PC-9 (cell line): Measurements from ENCODE around the gene MYBPH. TPM values are rescaled to one million over a fixed set of nuclear protein-coding genes. Genes with fewer than 3 reads are reported as not detected.

Experiments used
- BruUV-seq: library from RNA; stranded (reverse); fragments of 400-500 nt; replicated peaks from 2 replicates; lab custom pipeline; 2021; lab: Mats Ljungman, UMichigan
- CTCF ChIA-PET: fragments of 300-600 bp; sonication (Branson Sonifier 250); formaldehyde crosslinking; loops from one replicate; lab custom pipeline; 2022; ENCODE audit warnings: antibody characterized with exemption; lab: Charles Lee
- POLR2A ChIA-PET: fragments of 300-600 bp; sonication (Branson Sonifier 250); formaldehyde crosslinking; loops from one replicate; lab custom pipeline; 2022; ENCODE audit warnings: antibody characterized with exemption; ENCODE audit not compliant: unreplicated experiment; lab: Charles Lee
- DNase-seq, 2 experiments: peaks; one replicate each; pipeline versions ENCODE4 v3.0.0 to v3.0.0-alpha.2; 2015 to 2022; ENCODE audit warnings: mixed read lengths in 1 of 2
- H2AFZ ChIP-seq: fragments of 200-600 bp; sonication (generic); 2 replicates; pipeline ENCODE4 v1.8.1; 2017; ENCODE audit warnings: antibody characterized with exemption
- H3F3A ChIP-seq: fragments of 200-600 bp; sonication (generic); 2 replicates; pipeline ENCODE4 v1.8.1; 2017; ENCODE audit warnings: antibody characterized with exemption, mild to moderate bottlenecking, low read depth; ENCODE audit not compliant: insufficient read depth
- H3K27ac ChIP-seq: fragments of 200-600 bp; sonication (generic); 2 replicates; pipeline ENCODE4 v1.6.1; 2016; ENCODE audit warnings: mixed run types
- H3K27me3 ChIP-seq: fragments of 200-600 bp; sonication (generic); 2 replicates; pipeline ENCODE4 v1.6.1; 2016; ENCODE audit warnings: low read depth, mixed run types; ENCODE audit not compliant: insufficient read depth
- H3K36me3 ChIP-seq: fragments of 200-600 bp; sonication (generic); 2 replicates; pipeline ENCODE4 v1.6.1; 2016; ENCODE audit warnings: low read depth, mixed run types
- H3K4me1 ChIP-seq: fragments of 200-600 bp; sonication (generic); replicated peaks from 2 replicates; pipeline ENCODE4 v1.6.1; 2016; ENCODE audit warnings: mixed run types; ENCODE audit not compliant: insufficient read depth
- H3K4me2 ChIP-seq: fragments of 200-600 bp; sonication (generic); 2 replicates; pipeline ENCODE4 v1.6.1; 2017; ENCODE audit warnings: mixed run types
- H3K4me3 ChIP-seq: fragments of 200-600 bp; sonication (generic); 2 replicates; pipeline ENCODE4 v1.6.1; 2016; ENCODE audit warnings: mixed run types
- H3K79me2 ChIP-seq: fragments of 200-600 bp; sonication (generic); 2 replicates; pipeline ENCODE4 v1.6.1; 2017; ENCODE audit warnings: low read depth, mixed run types
- H3K9me2 ChIP-seq: fragments of 200-600 bp; sonication (generic); 2 replicates; pipeline ENCODE4 v1.8.1; 2017; ENCODE audit warnings: mild to moderate bottlenecking; ENCODE audit not compliant: insufficient read depth
- H3K9me3 ChIP-seq: fragments of 200-600 bp; sonication (generic); 2 replicates; pipeline ENCODE4 v1.8.1; 2016; ENCODE audit warnings: low read depth; ENCODE audit not compliant: insufficient read depth
- H4K20me1 ChIP-seq: fragments of 200-600 bp; sonication (generic); 2 replicates; pipeline ENCODE4 v1.8.1; 2017; ENCODE audit not compliant: insufficient read depth
- EZH2 ChIP-seq: fragments of 200-600 bp; sonication (generic); IDR thresholded peaks from 2 replicates; pipeline ENCODE4 v1.8.0; 2017; ENCODE audit warnings: antibody characterized with exemption, low read depth
- intact Hi-C: fragments of 100-400 bp; cut with micrococcal nuclease; formaldehyde crosslinking; loops from one replicate; pipeline ENCODE4 v1.10.0; 2022; ENCODE audit not compliant: unreplicated experiment
- total RNA-seq: library from RNA; stranded (reverse); gene quantifications from 2 replicates; pipeline ENCODE4 v1.2.3, GENCODE V29; 2021
- TF ChIP-seq, protein P1 (sequence below): fragments of 200-600 bp; sonication (generic); conservative IDR thresholded peaks from 2 replicates; pipeline ENCODE4 v1.6.1; 2017; ENCODE audit warnings: mixed run types, antibody characterized with exemption, mild to moderate bottlenecking, moderate library complexity

MYBPH gene
- total RNA-seq, 1 experiment from 2014 or later = not detected

DNA sequence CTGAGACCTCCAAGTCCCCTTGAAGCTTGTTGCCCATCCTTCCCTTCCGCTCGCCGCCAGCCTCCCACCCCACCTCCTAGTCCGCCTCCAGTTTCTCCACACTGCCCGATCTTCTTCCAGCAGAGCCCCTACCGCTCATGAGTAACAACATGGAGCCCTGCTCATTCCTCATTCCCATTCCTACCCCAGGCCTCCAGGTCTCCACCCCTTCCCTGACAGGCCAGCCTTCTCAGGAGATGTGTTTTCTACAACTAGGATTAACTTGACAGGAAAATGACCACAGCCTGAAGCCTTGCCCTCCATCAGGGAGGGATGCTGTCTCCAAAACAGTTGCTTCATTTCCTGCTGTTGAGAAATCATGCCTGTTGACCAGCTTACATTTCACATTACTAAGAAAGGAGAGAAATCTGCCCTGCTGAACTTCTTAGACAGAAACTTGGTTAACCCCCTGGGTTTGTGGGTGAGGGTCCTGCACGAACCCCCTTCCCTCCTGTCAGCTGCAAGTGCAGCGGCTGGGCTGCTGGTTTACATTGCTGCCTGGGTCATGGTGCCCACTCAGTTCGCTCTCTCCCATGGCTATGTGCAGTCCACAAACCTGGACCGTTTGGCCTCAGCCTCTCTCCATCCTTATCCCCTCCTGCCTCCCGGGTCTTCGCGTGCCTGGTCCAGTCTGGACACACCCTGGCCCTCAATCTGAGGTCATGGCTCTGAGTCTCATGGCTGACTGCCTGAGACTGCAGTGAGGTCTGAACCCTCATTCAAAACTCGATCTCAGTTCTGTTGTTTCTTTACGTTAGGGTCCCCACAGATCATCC is 27.0 kb upstream of the MYBPH start:
- intact Hi-C loops = no loop called here
- no peaks in the 10 kb centered on the region for H3K36me3 ChIP-seq
- no peak overlapping the region for H3K4me3 ChIP-seq
- TF ChIP-seq EZH2 = no peak
- TF ChIP-seq, protein P1, sequence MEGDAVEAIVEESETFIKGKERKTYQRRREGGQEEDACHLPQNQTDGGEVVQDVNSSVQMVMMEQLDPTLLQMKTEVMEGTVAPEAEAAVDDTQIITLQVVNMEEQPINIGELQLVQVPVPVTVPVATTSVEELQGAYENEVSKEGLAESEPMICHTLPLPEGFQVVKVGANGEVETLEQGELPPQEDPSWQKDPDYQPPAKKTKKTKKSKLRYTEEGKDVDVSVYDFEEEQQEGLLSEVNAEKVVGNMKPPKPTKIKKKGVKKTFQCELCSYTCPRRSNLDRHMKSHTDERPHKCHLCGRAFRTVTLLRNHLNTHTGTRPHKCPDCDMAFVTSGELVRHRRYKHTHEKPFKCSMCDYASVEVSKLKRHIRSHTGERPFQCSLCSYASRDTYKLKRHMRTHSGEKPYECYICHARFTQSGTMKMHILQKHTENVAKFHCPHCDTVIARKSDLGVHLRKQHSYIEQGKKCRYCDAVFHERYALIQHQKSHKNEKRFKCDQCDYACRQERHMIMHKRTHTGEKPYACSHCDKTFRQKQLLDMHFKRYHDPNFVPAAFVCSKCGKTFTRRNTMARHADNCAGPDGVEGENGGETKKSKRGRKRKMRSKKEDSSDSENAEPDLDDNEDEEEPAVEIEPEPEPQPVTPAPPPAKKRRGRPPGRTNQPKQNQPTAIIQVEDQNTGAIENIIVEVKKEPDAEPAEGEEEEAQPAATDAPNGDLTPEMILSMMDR = no peak
- no peaks in the 10 kb centered on the region for H3K9me3 ChIP-seq
- H3K79me2 ChIP-seq = no peaks in the 10 kb centered on the region
- no peaks in the 10 kb centered on the region for H3K9me2 ChIP-seq
- BruUV-seq = no TSS peak
- H4K20me1 ChIP-seq = no peaks in the 10 kb centered on the region
- DNase-seq = no peak
- ChIA-PET POLR2A (no interaction called here), CTCF (interaction anchor here (0.6 kb wide), 1 partner anchor 404 kb away, joined by 9 read pairs; no protein-coding TSS in a partner anchor)
- H3K4me1 ChIP-seq = 0 out of 2 replicates have a peak, but pooled peaks cover 3% of the 10 kb centered on the region
- H2AFZ ChIP-seq = no peak overlapping the region
- H3K27ac ChIP-seq = no peak overlapping the region
- H3K27me3 ChIP-seq = no peaks in the 10 kb centered on the region
- H3F3A ChIP-seq = no peaks in the 10 kb centered on the region
- H3K4me2 ChIP-seq = no peak overlapping the region

DNA sequence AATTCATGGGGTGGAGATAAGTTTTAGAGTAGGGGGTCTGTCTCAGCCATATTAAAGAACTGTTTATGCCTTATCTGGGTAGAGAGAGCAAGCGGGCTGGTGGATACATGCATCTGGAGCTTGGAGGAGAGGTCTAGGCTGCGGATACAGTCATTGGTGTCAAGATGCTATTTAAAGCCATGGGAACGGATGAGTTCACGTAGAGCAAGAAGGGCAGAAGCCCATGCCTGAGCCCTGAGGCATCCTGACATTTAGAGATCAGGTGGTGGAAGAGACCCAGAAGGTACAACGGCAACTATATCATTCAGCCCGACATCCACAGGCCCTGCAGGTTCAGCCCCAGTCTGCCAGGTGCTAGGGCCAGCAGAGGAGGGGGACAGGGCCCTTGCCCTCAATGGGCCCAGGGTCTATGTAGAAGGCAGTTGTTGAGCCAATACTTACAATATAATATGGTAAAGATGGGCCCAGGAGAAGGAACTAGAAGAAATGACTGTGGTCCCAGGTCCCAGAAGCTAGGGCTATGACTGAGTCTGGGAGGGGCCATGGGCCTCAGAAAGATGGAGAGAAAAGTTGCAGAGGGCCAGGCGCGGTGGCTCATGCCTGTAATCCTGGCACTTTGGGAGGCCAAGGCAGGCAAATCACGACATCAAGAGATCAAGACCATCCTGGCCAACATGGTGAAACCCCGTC is 26.0 kb upstream of the MYBPH start:
- no peaks in the 10 kb centered on the region for H3F3A ChIP-seq
- no peak overlapping the region for H3K4me2 ChIP-seq
- H4K20me1 ChIP-seq = no peaks in the 10 kb centered on the region
- ChIA-PET CTCF (no interaction called here), POLR2A (interaction anchor here (0.6 kb wide), 1 partner anchor 58 kb away, joined by 4 read pairs; no protein-coding TSS in a partner anchor)
- H3K79me2 ChIP-seq = no peaks in the 10 kb centered on the region
- H3K9me2 ChIP-seq = no peaks in the 10 kb centered on the region
- H2AFZ ChIP-seq = no peak overlapping the region
- H3K4me1 ChIP-seq = 0 out of 2 replicates have a peak, but pooled peaks cover 3% of the 10 kb centered on the region
- TF ChIP-seq EZH2 = no peak
- TF ChIP-seq, protein P1 = no peak
- H3K9me3 ChIP-seq = no peaks in the 10 kb centered on the region
- no peaks in the 10 kb centered on the region for H3K27me3 ChIP-seq
- DNase-seq = no peak
- H3K4me3 ChIP-seq = no peak overlapping the region
- intact Hi-C loops = no loop called here
- no peak overlapping the region for H3K27ac ChIP-seq
- no TSS peak for BruUV-seq
- no peaks in the 10 kb centered on the region for H3K36me3 ChIP-seq

DNA sequence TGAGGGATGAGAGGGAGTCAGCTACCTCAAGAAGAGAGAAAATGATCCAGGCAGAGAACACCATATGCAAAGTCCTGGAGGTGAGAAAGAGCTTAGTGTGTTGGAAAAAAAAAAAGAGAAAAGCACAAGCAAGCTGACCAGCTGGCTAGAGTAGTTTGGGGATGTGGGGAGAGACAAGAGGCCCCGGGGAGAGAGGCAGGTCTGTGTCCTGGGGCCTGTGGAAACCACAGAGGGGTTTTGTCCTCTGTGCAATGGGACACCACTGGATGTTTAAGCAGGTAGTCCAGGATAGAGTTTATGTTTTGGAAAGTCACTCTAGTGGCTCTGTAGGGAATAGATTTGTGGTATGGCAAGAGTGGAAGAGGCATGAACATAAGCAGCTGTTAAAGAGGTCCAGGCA is 25.3 kb upstream of the MYBPH start:
- Histone ChIP-seq H4K20me1 (no peaks in the 10 kb centered on the region), H3K9me3 (no peaks in the 10 kb centered on the region), H3K27ac (no peak overlapping the region), H3K4me2 (no peak overlapping the region), H3K27me3 (no peaks in the 10 kb centered on the region), H3K4me3 (no peak overlapping the region), H3K36me3 (no peaks in the 10 kb centered on the region), H3K4me1 (0 out of 2 replicates have a peak, but pooled peaks cover 3% of the 10 kb centered on the region), H3K9me2 (no peaks in the 10 kb centered on the region), H3K79me2 (no peaks in the 10 kb centered on the region), H2AFZ (no peak overlapping the region), H3F3A (no peaks in the 10 kb centered on the region)
- no peak for TF ChIP-seq EZH2
- TF ChIP-seq, protein P1 = no peak
- POLR2A ChIA-PET = interaction anchor here (0.6 kb wide), 1 partner anchor 59 kb away, joined by 4 read pairs; no protein-coding TSS in a partner anchor
- DNase-seq = no peak
- CTCF ChIA-PET = interaction anchor here (0.6 kb wide), 1 partner anchor 21 kb away, joined by 4 read pairs; no protein-coding TSS in a partner anchor
- intact Hi-C loops = no loop called here
- BruUV-seq = no TSS peak
